HepG2 (cell line): Measurements from ENCODE around the gene HMGN1. TPM values are rescaled to one million over a fixed set of nuclear protein-coding genes. Genes with fewer than 3 reads are reported as not detected.

Experiments used
- ATAC-seq: fragments of 200-7000 bp; cut with Tn5 transposase; 3 replicates; pipeline ENCODE4 v1.9.1; 2020; ENCODE audit warnings: mild to moderate bottlenecking, moderate library complexity
- BruUV-seq: library from RNA; stranded (reverse); fragments of 400-500 nt; replicated peaks from 2 replicates; lab custom pipeline; 2021; lab: Mats Ljungman, UMichigan
- CTCF ChIA-PET: fragments of 300-600 bp; formaldehyde crosslinking; extraction: SDS; loops from one replicate; lab custom pipeline; 2021; ENCODE audit warnings: low total read pairs, inconsistent platforms, low intra/inter-chr PET ratio; lab: Yijun Ruan, JAX
- POLR2A ChIA-PET: fragments of 350-600 bp; sonication (Branson Sonifier 250); formaldehyde crosslinking; loops from one replicate; lab custom pipeline; 2020; ENCODE audit warnings: antibody characterized with exemption, inconsistent platforms; lab: Yijun Ruan, JAX
- DNase-seq: peaks from one replicate; pipeline ENCODE4 v3.0.0-alpha.2; 2015; ENCODE audit warnings: low spot score
- FAIRE-seq: peaks from 3 replicates; lab custom pipeline; 2011; peaks lifted over from hg19 to GRCh38; lab: Jason Lieb, UNC
- H2AFZ ChIP-seq: one replicate; pipeline ENCODE4 v1.6.1; 2011; ENCODE audit warnings: low read length, inconsistent platforms
- H3K27ac ChIP-seq: fragments of 300-600 bp; 3 replicates; pipeline ENCODE4 v1.8.0; 2011; ENCODE audit warnings: mixed run types, mild to moderate bottlenecking, mixed read lengths, low read length, inconsistent platforms; ENCODE audit not compliant: insufficient read depth; ENCODE audit errors: extremely low read length
- H3K27me3 ChIP-seq, 2 experiments: fragments of 200-600 bp in 1 of 2; 2 replicates in 1 of 2; 3 replicates in 1 of 2; pipeline versions ENCODE4 v1.6.0 to v1.8.0; 2011; ENCODE audit warnings: low read length in 2 of 2, mild to moderate bottlenecking in 2 of 2, moderate library complexity in 2 of 2, inconsistent platforms in 1 of 2; ENCODE audit not compliant: insufficient read depth in 2 of 2, control insufficient read depth in 1 of 2
- H3K36me3 ChIP-seq, 2 experiments: fragments of 200-600 bp in 1 of 2; replicated peaks in 1 of 2; 2 replicates in 1 of 2; 3 replicates in 1 of 2; pipeline versions ENCODE4 v1.5.1 to v1.8.0; 2011; ENCODE audit warnings: low read length in 2 of 2, inconsistent platforms in 1 of 2; ENCODE audit not compliant: insufficient read depth in 2 of 2, control insufficient read depth in 1 of 2
- H3K4me1 ChIP-seq: 2 replicates; pipeline ENCODE4 v1.5.1; 2012; ENCODE audit warnings: low read length, inconsistent platforms; ENCODE audit not compliant: insufficient read depth
- H3K4me2 ChIP-seq: 2 replicates; pipeline ENCODE4 v1.6.0; 2011; ENCODE audit warnings: low read depth, low read length, inconsistent platforms
- H3K4me3 ChIP-seq, 3 experiments: fragments of 200-600 bp in 1 of 3; sonication (generic), shearing (Covaris generic) in 1 of 3; replicated peaks in 1 of 3; 2 replicates each; pipeline ENCODE4 v1.5.1; 2011 to 2016; ENCODE audit warnings: low read length in 3 of 3, inconsistent platforms in 2 of 3, low read depth in 2 of 3, mild to moderate bottlenecking in 2 of 3, control low read depth in 1 of 3, mixed read lengths in 1 of 3; ENCODE audit not compliant: insufficient read depth in 1 of 3
- H3K79me2 ChIP-seq: one replicate; pipeline ENCODE4 v1.6.1; 2011; ENCODE audit warnings: low read length, inconsistent platforms; ENCODE audit not compliant: insufficient read depth
- H3K9ac ChIP-seq: 2 replicates; pipeline ENCODE4 v1.6.0; 2011; ENCODE audit warnings: mild to moderate bottlenecking, low read depth, low read length, inconsistent platforms; ENCODE audit not compliant: insufficient read depth
- H3K9me3 ChIP-seq: 2 replicates; pipeline ENCODE4 v1.5.1; 2012; ENCODE audit warnings: mild to moderate bottlenecking, low read length
- H4K20me1 ChIP-seq: 2 replicates; pipeline ENCODE4 v1.6.0; 2011; ENCODE audit warnings: inconsistent platforms, mild to moderate bottlenecking, low read length, moderate library complexity; ENCODE audit not compliant: insufficient read depth
- BRD4 ChIP-seq: sonication (generic); formaldehyde crosslinking; IDR thresholded peaks from 2 replicates; pipeline ENCODE4 v1.4.0; 2020; ENCODE audit warnings: missing genetic modification reagents
- ELF4 ChIP-seq: sonication (generic); formaldehyde crosslinking; IDR thresholded peaks from 2 replicates; pipeline ENCODE4 v1.5.0; 2020; ENCODE audit warnings: missing genetic modification reagents, mild to moderate bottlenecking, moderate library complexity, borderline replicate concordance
- IKZF1 ChIP-seq: fragments of 450-650 bp; IDR thresholded peaks from 2 replicates; pipeline ENCODE4 v1.7.1; 2016
- JDP2 ChIP-seq: sonication (generic); formaldehyde crosslinking; IDR thresholded peaks from 2 replicates; pipeline ENCODE4 v1.8.1; 2022; ENCODE audit warnings: missing genetic modification reagents, borderline replicate concordance
- KDM5B ChIP-seq: sonication (generic); formaldehyde crosslinking; IDR thresholded peaks from 2 replicates; pipeline ENCODE4 v1.4.0; 2020; ENCODE audit warnings: missing genetic modification reagents, mild to moderate bottlenecking, borderline replicate concordance
- KLF13 ChIP-seq: sonication (generic); formaldehyde crosslinking; IDR thresholded peaks from 2 replicates; pipeline ENCODE4 v1.4.0; 2020; ENCODE audit warnings: mild to moderate bottlenecking, missing genetic modification reagents
- RARG ChIP-seq: sonication (generic); formaldehyde crosslinking; IDR thresholded peaks from 2 replicates; pipeline ENCODE4 v1.4.0; 2020; ENCODE audit warnings: low read depth, mild to moderate bottlenecking, missing genetic modification reagents
- RXRA ChIP-seq: sonication (generic); formaldehyde crosslinking; IDR thresholded peaks from 2 replicates; pipeline ENCODE4 v1.5.1; 2020; ENCODE audit warnings: missing genetic modification reagents
- TCF7 ChIP-seq: sonication (generic); IDR thresholded peaks from 2 replicates; pipeline ENCODE4 v1.6.1; 2016; ENCODE audit warnings: antibody characterized with exemption, low read depth
- ZNF138 ChIP-seq: sonication (generic); formaldehyde crosslinking; IDR thresholded peaks from 2 replicates; pipeline ENCODE4 v1.5.0; 2020; ENCODE audit warnings: mild to moderate bottlenecking, low read depth, missing genetic modification reagents
- ZNF552 ChIP-seq: sonication (generic); formaldehyde crosslinking; IDR thresholded peaks from 2 replicates; pipeline ENCODE4 v1.9.0; 2022; ENCODE audit warnings: missing genetic modification reagents, mild to moderate bottlenecking, borderline replicate concordance
- ZNF569 ChIP-seq: sonication (generic); formaldehyde crosslinking; IDR thresholded peaks from 2 replicates; pipeline ENCODE4 v1.5.0; 2020; ENCODE audit warnings: mild to moderate bottlenecking, missing genetic modification reagents, moderate library complexity, borderline replicate concordance
- ZNF598 ChIP-seq: sonication (generic); formaldehyde crosslinking; IDR thresholded peaks from 2 replicates; pipeline ENCODE4 v1.5.1; 2020; ENCODE audit warnings: mild to moderate bottlenecking, missing genetic modification reagents, borderline replicate concordance
- ZNF781 ChIP-seq: sonication (generic); formaldehyde crosslinking; IDR thresholded peaks from 2 replicates; pipeline ENCODE4 v1.5.1; 2020; ENCODE audit warnings: borderline replicate concordance, mild to moderate bottlenecking, missing genetic modification reagents; ENCODE audit errors: not compliant biosample characterization
- WGBS: methylation state at CpG from one replicate; pipeline ENCODE4 v1.1.6; 2017; ENCODE audit warnings: low lambda C conversion rate; 5-methylcytosine and 5-hydroxymethylcytosine counted together
- in situ Hi-C: cut with HindIII; loops from 2 replicates; pipeline ENCODE4 v1.10.0; 2017; ENCODE audit warnings: low pct_unique_long_range_greater_than_20kb; ENCODE audit not compliant: extremely low pct_ligation_motif_present
- intact Hi-C: fragments of 100-400 bp; cut with micrococcal nuclease; formaldehyde crosslinking; loops from one replicate; pipeline ENCODE4 v1.10.0; 2022; ENCODE audit not compliant: unreplicated experiment
- polyA plus RNA-seq, 8 experiments: library from polyadenylated mRNA; depleted of rRNA in 3 of 8; stranded (reverse) in 7 of 8; unstranded in 1 of 8; fragments of >200 nt; fragmentation: Illumina TruSeq in 4 of 8; extraction: Trizol in 4 of 8; gene quantifications; 2 replicates each; pipeline versions ENCODE4 v1.2.1 to v1.2.3, GENCODE V29; 2011 to 2016; ENCODE audit warnings: low read depth in 4 of 8, missing spikeins in 1 of 8, mixed read lengths in 1 of 8; ENCODE audit not compliant: insufficient read depth in 1 of 8
- total RNA-seq, 5 experiments: library from RNA; depleted of rRNA; stranded (reverse); fragments of >200 nt; fragmentation: Illumina TruSeq; extraction: Trizol; gene quantifications; 2 replicates each; pipeline ENCODE4 v1.2.3, GENCODE V29; 2016; ENCODE audit warnings: low read depth in 1 of 5
- TF ChIP-seq, protein P1 (sequence below): sonication (generic); formaldehyde crosslinking; IDR thresholded peaks from 2 replicates; pipeline ENCODE4 v1.5.0; 2020; ENCODE audit warnings: mild to moderate bottlenecking, missing genetic modification reagents
- TF ChIP-seq, protein P2 (sequence below): sonication (generic); formaldehyde crosslinking; IDR thresholded peaks from 2 replicates; pipeline ENCODE4 v1.4.0; 2020; ENCODE audit warnings: missing genetic modification reagents

HMGN1 gene
- total and polyA plus RNA-seq, 2 of the 13 experiments (the other 11 are each of a cell fraction or from before 2014, with no cell fraction given): 104 to 286 TPM

DNA sequence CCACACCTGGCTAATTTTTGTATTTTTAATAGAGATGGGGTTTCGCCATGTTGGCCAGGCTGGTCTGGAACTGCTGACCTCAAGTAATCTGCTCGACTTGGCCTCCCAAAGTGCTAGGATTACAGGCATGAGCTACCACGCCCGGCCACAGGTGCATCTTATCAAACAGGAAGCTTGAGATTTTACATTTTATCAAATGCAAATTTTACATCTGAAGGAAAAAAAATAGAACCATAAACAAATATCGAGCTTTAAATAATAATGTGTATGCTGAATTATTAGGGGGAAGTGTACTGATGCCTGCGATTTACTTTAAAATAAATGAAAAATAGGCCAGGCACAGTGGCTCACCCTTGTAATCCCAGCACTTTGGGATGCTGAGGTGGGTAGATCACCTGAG, 18.9 kb downstream of the HMGN1 start (continued):
- TF ChIP-seq IKZF1: no peak

DNA sequence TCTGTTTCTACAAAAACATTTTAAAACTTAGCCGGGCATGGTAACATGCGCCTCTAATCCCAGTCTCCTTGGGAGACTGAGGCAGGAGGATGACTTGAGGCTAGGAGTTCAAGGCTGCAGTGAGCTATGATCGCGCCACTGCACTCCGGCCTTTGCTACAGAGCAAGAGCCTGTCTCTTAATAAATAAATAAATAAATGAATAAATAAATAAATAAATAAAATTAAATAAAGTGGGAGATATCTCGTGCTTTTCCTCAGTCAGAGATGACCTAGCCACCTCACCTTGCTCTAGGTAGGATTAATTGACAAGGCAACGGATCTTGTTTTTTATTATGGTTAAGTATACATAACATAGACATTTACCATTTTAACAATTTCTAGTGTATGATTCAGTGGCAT, 21.2 kb downstream of the HMGN1 start:
- intact Hi-C loops: no loop called here
- DNase-seq (no peak), ATAC-seq (no peak), FAIRE-seq (no peak)
- ChIA-PET POLR2A (no interaction called here), CTCF (no interaction called here)
- 65% methylated on average over 7 of the region's 7 CpGs for WGBS
- Histone ChIP-seq H3K4me2 (no peak overlapping the region), H3K4me3 (no peak overlapping the region), H4K20me1 (no peaks in the 10 kb centered on the region), H3K27me3 (no peaks in the 10 kb centered on the region), H3K27ac (no peak overlapping the region), H2AFZ (no peak overlapping the region), H3K9me3 (no peaks in the 10 kb centered on the region), H3K4me1 (peaks cover 12% of the 10 kb centered on the region), H3K79me2 (no peaks in the 10 kb centered on the region), H3K36me3 (no peaks in the 10 kb centered on the region), H3K9ac (no peak overlapping the region)
- in situ Hi-C loops: no loop called here
- BruUV-seq: no TSS peak
- TF ChIP-seq RARG (no peak), KLF13 (CRISPR knock-in tag) (no peak), ZNF598 (CRISPR knock-in tag) (no peak), JDP2 (CRISPR knock-in tag) (no peak), ZNF781 (CRISPR knock-in tag) (no peak), KDM5B (CRISPR knock-in tag) (no peak), RXRA (CRISPR knock-in tag) (no peak), TCF7 (no peak), ZNF138 (no peak), ELF4 (no peak), BRD4 (no peak), ZNF552 (CRISPR knock-in tag) (no peak), ZNF569 (no peak)
- TF ChIP-seq, protein P1, sequence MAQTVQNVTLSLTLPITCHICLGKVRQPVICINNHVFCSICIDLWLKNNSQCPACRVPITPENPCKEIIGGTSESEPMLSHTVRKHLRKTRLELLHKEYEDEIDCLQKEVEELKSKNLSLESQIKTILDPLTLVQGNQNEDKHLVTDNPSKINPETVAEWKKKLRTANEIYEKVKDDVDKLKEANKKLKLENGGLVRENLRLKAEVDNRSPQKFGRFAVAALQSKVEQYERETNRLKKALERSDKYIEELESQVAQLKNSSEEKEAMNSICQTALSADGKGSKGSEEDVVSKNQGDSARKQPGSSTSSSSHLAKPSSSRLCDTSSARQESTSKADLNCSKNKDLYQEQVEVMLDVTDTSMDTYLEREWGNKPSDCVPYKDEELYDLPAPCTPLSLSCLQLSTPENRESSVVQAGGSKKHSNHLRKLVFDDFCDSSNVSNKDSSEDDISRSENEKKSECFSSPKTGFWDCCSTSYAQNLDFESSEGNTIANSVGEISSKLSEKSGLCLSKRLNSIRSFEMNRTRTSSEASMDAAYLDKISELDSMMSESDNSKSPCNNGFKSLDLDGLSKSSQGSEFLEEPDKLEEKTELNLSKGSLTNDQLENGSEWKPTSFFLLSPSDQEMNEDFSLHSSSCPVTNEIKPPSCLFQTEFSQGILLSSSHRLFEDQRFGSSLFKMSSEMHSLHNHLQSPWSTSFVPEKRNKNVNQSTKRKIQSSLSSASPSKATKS (CRISPR knock-in tag): no peak
- TF ChIP-seq, protein P2, sequence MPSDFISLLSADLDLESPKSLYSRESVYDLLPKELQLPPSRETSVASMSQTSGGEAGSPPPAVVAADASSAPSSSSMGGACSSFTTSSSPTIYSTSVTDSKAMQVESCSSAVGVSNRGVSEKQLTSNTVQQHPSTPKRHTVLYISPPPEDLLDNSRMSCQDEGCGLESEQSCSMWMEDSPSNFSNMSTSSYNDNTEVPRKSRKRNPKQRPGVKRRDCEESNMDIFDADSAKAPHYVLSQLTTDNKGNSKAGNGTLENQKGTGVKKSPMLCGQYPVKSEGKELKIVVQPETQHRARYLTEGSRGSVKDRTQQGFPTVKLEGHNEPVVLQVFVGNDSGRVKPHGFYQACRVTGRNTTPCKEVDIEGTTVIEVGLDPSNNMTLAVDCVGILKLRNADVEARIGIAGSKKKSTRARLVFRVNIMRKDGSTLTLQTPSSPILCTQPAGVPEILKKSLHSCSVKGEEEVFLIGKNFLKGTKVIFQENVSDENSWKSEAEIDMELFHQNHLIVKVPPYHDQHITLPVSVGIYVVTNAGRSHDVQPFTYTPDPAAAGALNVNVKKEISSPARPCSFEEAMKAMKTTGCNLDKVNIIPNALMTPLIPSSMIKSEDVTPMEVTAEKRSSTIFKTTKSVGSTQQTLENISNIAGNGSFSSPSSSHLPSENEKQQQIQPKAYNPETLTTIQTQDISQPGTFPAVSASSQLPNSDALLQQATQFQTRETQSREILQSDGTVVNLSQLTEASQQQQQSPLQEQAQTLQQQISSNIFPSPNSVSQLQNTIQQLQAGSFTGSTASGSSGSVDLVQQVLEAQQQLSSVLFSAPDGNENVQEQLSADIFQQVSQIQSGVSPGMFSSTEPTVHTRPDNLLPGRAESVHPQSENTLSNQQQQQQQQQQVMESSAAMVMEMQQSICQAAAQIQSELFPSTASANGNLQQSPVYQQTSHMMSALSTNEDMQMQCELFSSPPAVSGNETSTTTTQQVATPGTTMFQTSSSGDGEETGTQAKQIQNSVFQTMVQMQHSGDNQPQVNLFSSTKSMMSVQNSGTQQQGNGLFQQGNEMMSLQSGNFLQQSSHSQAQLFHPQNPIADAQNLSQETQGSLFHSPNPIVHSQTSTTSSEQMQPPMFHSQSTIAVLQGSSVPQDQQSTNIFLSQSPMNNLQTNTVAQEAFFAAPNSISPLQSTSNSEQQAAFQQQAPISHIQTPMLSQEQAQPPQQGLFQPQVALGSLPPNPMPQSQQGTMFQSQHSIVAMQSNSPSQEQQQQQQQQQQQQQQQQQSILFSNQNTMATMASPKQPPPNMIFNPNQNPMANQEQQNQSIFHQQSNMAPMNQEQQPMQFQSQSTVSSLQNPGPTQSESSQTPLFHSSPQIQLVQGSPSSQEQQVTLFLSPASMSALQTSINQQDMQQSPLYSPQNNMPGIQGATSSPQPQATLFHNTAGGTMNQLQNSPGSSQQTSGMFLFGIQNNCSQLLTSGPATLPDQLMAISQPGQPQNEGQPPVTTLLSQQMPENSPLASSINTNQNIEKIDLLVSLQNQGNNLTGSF (CRISPR knock-in tag): no peak
